ENCODE data around the gene MARK1.

The MARK1 gene

DNA sequence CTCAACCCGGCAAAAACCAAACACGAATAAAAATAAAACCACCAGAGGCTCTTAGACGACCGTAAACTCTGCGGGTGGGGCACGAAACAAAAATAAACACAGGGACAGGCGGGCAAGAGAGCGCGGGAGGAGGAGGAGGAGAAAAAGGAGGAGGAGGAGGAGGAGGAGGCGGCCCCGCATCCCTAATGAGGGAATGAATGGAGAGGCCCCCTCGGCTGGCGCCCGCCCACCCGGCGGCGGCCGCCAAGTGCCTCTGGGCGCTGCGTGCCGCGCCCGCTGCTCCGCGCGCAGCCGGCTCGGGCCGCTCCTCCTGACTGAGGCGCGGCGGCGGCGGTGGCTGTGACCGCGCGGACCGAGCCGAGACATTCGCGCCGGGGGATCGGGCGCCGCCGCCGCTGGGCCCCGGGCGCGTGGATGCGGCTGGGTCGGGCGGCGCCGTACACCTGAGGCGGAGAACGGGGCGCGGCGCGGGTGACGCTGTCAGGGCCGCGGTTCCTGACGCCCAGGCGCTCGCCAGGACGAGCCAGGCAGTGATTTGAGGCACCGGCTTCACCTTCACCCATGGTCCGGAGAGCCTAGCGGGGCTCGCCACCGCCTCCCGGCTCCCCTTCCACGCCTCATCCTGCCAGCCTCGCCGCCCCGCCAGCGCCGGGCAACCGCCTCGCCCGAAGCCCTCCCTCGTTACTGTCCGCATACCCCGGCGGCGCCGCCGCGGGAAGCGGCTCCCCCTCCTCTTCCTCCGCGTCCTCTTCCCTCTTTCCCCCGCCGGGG, at the start of gene MARK1:
Gene MARK1 (plus strand): TSS at position 229 of the 771 bp plus-strand sequence. CDS start 687 bp downstream, outside the sequence.
- DNase-seq = no peak

DNA sequence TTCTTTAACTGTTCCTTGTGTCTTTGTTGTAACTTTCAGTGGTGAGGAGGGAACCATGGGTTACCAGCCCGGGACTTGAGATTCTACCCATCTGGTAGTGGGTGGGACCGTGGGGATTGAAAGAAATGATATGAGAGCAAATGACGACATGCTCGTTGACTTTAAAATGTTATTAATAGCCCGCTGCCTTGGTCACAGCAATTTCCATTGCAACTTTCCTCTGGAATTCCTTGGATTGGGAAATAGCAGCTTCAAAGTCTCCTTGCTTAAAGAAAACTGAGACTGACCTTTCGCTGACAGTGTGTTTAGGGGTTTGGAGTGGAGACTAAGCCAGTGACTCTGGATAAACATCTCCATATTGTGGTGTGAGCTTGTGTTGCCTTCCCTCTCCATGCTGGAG, 44.2 kb upstream of the MARK1 start:
- DNase-seq = no peak

DNA sequence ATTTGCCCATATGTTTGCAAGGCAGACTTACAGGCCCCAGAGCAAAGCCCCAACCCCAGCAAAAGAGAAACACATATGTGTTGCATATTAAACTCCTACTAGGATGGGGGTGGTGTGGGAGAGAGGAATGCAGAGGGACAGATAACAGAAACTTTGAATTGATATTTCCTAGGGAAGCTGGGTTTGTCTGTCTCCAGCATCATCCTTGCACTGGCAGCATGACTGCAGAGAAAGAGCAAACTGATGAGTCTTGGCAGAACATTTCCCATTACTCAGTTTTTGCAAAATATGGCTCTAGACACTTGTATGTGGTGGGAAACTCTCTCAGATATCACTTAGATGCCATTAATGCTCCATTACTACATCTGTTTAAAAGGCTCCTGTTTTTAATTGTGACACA, 43.8 kb upstream of the MARK1 start:
- no peak for DNase-seq

DNA sequence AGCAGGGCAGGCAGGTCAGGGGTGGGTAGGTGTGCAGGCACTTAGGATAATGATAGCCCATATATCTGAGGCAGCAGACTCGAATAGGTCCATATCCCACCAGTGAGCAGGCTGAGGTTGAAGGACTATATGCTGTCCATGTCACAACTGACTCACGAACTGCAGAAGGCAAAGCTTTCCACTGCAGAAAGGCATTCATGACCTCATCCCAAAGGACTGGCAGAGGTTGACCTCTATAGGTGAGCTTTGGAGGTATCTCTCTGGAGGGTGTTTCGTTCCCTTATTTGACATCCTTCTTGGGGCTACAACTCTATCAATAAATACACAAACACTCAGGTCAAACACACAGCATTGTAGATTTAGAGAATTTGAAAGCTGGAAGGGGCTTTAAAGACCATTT, 42.8 kb upstream of the MARK1 start:
- DNase-seq = no peak

DNA sequence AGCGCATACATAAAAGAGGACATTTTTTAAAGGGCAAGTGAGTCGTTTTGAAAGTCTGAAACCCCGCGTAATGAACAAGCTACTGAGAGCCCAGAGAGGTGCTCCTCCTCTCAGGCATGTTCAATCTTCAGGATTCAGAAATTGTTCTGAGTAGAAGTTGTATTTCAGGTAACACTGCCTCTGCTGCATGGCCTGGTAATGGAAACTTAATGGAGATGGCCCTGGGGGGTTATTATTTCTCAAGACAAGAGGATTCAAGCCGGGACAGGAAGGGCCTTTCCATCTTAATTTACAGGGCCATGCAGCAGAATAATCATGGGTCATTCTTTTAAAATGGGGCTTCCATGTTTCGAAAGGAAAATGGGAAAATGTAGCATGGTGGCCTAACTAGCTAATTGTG, 42.1 kb upstream of the MARK1 start:
- no peak for DNase-seq

DNA sequence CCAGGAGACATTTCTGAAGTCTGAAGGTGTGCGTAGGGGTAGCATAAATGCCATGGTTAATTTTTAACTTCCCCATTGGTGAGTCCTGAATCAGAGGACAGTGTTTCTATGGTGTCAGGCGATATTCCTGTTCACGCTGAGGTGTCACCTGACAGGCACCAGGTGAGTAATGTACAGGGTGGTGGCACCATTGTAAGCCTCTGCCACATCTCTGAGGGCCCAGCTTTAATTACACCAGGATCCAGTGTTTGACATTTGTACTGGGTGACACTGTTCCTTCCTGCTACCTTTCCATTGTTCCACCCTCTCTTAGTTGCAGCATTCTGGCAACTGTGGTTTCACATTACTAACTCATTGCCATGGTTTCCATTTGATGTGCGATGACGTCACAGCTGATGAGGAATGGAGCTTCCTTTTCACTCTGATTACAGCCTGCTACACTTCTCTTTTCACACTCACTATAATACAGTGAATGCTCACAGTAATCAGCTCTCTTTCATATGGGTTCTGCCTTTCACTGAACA, 40.6 kb upstream of the MARK1 start:
- DNase-seq = no peak

DNA sequence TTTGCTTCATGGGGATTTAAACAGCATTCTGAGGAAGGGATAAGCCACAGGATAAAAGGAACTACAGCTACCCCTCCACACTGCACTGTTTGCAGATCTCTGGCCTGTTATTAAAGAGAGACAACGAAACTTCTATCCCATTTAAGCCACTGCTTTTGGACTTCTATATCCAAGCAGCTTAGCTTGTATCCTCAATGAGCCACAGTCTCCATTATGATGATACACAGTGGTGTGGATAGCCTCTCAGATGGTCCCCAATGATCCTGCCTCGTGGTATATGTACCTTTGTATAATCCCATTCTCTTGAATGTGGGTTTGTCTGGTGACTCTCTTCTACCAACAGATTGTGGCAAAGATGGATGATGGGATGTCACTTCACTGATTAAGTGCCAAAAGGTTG, 36.0 kb upstream of the MARK1 start:
- DNase-seq = no peak

DNA sequence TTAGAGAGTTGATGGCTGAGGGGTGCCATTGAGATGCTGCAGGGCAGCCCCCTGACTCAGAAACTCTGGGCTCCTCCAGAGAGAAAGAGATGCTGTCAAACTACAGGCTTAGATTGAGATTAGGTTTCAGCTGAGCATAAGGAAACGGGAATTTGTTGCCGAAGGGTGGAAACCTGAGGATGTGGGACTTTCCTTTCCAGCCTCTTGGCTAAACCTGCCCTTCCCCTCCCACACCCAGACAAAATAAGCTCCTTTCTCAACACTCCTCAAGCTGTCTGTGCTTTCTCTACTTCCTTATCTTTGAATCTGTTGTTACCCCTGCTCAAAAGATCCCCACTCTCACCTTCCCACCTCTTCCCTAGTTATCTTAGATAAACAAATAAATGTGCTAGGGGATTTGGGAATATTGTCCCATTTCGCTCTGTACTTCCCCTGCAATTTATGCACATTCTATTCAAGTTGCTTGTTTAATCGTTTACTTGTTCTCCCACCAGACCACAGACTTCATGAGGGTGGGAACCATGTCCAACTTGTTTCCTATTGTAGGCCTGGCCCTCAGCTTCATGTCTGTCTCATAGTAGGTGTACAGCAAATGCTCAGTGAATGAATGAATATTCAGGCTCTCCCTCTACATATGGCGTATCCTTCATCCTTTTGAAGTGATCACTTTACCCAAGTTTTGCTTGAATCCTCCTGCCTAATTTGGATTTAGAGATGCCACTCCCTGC, 30.6 kb upstream of the MARK1 start:
- DNase-seq = no peak

DNA sequence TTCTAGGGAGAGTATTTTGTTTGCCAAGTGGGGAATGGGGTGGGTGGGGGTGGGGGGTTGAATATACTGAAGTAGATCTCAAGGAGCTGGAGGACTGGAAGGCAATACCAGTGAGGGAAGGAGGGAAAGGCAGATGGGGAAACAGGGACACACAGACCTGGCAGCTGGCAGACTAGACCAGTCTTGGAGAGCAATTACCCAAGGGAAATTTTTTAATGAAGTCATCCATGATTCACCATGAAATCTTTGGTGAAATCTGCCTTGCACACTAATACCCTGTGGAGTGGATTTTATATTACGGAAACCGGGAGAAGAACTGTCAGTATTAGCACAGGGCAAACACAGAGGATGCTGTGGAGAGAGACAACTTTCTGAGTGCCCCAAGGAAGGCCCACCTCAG, 29.7 kb upstream of the MARK1 start:
- DNase-seq = no peak

DNA sequence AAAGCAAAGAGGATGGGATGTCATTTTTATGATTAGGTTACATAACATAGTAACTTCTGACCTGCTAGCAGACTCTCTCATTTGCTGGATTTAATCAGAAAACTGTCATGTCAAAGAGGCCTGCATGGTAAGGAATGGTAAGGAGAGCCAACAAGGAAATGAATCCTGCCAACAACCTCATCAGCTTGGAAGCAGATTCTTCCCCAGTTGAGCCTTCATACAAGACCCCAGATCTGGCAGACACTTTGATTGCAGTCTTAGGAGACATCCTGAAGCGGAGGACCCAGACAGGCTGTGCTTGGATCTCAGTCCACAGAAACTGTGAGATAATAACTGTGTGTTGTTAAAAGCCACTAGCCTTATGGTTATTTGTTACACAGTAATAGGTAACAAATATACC, 27.6 kb upstream of the MARK1 start:
- no peak for DNase-seq

DNA sequence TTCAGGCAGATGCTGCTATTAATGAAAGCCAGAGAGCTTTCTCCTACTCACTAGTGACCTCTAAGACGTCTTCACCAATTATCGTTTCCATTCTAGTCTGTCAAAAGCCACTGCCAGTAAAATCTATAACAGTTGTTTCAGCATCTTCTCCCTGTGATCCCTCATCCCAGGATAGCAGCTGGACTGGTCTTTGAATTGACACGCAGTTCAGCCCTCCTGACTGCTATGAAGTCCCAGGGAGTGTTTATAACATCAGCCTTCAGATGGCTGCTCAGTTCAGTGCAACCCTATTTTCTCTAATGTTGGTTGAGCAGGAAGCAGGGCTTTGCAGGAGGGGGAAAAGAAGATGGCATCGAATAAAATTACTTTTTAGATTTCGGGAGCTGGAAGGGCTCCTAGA, 23.6 kb upstream of the MARK1 start:
- no peak for DNase-seq

DNA sequence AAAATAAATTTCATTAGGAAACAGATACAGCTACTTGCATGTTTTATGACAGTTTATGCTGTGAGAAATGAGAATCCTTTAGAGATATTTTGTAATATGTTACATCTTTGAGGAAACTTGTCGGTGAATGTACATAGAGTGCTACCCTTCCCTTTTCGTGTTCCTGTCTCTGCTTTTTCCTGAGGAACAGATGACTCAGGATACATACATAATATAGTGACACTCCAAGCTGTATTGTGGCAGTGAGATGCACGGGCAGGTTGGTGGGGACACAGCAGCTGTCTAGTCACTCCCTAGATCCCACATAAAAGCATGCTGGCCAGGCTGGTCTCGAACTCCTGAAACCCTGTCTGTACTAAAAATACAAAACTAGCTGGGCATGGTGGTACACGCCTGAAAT, 20.9 kb upstream of the MARK1 start:
- no peak for DNase-seq

DNA sequence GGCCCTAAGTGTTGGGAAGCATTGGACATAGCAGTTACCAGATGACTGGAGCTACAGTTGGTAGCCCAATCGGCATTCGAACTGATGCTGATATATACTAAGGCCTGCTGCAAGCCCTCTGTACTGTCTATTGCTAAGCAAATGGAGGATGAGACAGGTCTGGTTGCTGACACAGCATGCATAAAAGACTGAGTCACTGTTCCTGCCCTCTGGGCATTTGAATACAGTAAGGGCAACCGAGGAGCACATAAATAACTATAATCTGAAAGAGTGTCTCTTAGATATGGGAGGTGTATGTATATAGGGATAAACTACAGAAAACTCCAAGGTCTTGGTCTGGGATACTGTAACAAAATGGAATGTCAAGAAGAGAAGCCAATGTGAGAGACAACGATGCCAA, 16.8 kb upstream of the MARK1 start:
- no peak for DNase-seq

DNA sequence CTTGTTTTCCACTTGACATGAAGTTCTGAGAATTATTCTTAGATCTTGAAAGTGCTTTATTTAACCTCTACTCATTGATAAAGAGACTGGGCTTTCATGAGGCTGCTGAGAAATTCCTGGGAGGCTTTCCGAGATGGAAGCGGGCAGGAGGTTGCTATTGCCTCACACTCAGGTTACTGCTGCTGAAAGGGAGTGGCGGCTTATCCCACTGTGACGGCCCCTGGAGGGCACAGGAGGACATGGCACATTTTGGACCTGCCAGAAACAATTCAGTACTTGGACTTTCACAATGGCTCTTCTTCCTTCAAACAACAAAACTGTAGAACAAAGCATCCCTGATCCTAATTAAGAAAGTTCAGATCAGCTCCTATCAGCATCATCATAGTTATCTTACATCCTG, 16.2 kb upstream of the MARK1 start:
- DNase-seq = no peak

DNA sequence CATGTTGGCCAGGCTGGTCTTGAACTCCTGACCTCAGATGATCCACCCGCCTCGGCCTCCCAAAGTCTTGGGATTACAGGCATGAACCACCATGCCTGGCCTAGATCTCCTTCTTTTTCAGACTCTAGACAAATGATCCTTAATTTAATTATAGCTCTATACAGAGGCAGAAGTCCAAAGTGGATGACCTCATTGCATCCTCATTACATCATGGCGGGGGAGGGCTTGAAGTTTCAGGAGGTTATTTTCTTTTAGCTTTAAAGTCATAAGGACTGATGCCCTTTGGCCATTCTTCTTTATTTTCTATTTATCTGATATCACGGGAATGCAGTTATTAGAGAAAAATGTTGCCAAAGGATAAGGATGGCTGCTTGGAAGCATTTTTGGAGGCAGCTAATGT, 14.1 kb upstream of the MARK1 start:
- no peak for DNase-seq

DNA sequence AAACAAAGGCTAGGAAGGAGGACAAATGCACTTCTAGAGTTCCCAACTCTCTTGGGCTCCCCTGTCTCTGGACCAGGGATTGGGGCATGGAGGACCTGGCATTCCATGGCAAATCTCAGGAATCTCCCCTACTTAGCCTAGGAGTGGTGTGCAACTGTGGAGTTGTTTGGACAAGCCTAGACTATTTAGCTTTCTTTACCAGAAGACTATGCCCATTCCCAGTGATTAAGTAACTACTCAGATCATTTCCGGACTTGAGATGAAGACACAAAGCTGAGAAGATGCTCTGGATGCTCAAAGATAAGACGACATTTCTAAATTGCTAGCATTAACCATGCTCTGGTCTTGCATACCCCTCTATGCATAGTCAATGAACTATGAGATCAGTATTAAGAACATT, 13.7 kb upstream of the MARK1 start:
- no peak for DNase-seq

DNA sequence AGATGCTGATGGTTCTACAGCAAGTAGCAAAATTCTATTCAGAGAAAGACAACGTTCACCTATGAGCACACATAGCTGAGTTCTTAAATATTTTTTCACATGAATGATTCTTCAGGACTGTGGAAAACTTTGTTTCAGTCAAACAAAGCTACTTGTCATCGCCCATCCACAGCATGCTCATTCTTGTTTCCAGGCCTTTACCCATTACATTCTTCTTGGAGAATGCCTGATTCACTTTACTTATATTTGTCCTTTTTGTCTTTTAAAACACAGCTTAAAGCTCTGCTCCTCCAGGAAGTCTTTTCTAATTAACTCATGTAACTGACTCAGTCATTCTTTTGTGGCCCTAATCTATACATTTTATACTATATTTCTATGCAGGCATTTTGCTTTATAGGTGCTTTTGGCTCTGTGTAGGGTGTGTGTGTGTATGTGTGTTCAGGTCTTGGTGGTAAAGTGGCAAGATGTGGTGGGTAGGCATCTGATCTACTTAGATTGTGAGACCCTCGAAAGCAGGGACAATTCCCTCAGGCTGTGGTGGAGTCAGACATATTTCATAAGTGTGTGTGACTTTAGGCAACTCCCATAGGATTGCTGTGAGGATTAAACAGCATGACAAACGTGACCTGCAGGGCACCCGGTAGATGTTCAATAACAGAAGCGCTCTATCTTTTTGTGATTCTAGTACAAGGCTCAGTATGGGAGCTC, 11.8 kb upstream of the MARK1 start:
- no peak for DNase-seq

DNA sequence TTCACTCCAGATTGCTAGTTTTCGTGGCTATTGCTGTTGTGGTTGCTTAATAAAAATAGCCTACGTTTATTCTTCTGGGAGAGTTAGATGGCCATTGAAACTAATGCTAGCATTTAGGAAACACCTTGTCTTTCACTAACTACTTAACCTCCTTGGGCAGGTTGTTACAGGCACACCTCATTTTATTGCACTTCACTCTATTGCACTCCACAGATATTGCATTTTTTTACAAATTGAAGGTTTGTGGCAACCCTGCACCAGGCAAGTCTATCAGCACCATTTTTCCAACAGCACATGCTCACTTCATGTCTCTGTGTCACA, 11.3 kb upstream of the MARK1 start:
- no peak for DNase-seq

DNA sequence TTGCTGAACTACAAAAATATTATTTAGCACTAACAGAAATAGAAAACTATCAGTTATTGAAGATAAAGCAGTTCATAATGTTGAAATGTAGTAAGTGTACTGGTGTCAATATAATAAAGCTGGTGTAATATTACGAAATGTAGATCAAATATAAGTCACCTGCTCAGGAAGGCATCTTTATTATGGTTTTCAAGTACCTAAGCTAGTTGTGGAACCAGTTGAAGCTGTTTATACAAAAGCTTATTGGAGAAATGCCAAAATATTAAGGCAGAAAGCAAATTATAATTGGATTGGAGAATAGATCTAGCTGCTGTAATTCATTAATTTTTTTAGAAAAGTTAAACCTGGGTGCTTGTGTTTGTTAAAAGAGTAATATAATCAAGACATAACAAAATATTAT, 6.2 kb upstream of the MARK1 start:
- no peak for DNase-seq

DNA sequence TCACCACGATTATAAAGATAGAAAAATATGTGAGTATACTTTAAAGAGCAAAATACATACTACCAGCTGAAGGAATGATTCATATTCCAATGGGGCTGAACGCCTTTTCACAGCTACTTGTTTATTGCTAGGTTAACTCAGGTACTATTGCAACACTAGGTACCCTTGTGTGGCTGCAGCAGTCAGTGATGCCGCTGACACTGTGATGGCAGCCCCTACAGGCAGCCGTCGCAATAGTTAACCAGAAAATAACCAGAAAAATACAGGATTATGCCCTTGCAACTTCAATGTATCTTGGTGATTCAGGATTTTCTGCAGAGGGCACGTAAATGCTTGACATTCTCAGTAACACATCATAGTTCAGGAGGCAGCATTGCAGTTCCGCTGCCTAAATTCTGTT, 1.6 kb upstream of the MARK1 start:
- DNase-seq = no peak

DNA sequence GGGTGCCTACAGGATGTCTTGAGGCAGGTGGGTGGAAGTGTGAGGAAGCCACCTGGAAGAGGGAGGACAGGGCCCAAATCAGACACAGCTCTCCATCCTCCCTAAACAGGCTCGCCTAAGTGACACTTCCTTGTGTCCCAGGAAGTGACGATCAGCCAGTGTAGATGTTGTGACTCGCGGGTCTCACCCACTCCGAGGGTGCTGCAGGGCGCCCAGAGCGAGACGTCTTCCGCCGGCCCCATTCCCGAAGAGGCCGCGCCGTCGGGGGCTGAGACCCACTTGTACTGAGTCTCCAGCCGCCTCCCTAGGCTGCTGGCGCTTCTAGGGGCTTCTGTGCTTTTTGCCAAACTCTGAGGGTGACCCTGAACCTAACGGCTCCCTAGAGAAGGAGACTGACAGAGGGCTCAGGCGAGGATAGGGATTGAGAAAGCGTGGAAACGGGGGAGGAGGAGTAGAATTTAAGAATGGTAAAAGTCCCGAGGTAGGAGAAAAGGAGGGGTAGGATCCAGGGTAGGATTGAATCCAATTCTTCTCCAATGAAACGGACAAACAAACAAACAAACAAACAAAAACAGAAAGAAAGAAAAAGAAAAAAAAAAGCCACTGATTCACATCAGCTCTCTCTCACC, 543 bp upstream of the MARK1 start:
- DNase-seq = no peak

DNA sequence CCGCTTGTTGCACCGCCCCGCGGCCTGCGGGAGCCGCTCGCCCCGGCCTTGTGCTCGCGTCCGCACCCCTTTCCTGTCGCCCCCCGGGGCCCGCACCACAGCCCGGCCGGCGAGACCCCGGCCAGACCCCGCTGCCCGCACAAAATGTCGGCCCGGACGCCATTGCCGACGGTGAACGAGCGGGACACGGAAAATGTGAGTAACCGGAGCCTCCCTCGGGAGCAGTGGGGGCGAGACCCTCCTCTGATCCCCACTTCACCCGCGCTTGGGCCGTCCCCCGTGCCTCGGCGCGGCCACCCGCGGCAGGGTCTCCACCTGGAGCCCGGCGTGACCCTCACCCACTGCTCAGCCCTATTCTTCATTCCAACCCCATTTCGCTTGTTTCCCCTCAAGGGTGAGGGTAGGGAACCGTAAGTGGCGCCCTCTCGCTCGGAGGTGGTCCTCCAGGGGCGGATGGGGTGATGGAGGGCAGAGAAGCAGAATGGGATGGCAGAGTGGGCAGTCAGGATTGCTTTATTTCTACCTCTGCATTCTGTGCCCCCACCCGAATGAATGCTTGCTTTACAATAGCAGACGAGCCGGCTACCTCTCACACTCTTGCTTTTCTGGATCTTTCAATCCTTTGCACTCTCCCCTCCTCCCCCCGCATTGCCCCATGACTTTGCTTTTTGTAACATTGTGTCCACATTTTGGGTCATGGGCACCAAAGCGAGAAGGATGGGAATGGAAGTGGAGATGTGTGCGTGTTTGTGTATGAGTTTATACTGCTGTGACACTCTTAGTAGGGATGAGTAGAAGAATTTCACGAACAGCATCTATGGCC, 954 bp downstream of the MARK1 start:
- no peak for DNase-seq
